ENCODE data around the gene HHLA2. TPM values are rescaled to one million over a fixed set of nuclear protein-coding genes. Genes with fewer than 3 reads are reported as not detected.

Gene HHLA2
- not detected in 2 replicates for total RNA-seq

GRCh38 chr3:108296239-108296638 is at the start of gene HHLA2:
Gene HHLA2, plus strand, starts transcription at chr3:108296548. Its CDS starts 55,266 bp downstream, at chr3:108351814.

Other genes starting within 250 kb of the HHLA2 start
- gene CD47, start 205.5 kb upstream of the HHLA2 start, total RNA-seq: 73.4 and 77.1 TPM in 2 replicates
- 13.9 and 22.0 TPM in 2 replicates for gene IFT57, start 74.1 kb upstream of the HHLA2 start, total RNA-seq
- gene MYH15, start 214.0 kb downstream of the HHLA2 start, total RNA-seq: 0.15 and 0.60 TPM in 2 replicates

All from mammary microvascular endothelial cell (primary cell).